HepG2 (cell line): Measurements from ENCODE around the gene SNHG17. TPM values are rescaled to one million over a fixed set of nuclear protein-coding genes. Genes with fewer than 3 reads are reported as not detected.

Experiments used
- FOXK2 ChIP-seq: fragments of 450-650 bp; IDR thresholded peaks from 2 replicates; pipeline ENCODE4 v1.6.1; 2016
- FOXO4 ChIP-seq: sonication (generic); formaldehyde crosslinking; conservative IDR thresholded peaks from 2 replicates; pipeline ENCODE4 v1.8.1; 2023; ENCODE audit warnings: missing genetic modification reagents
- IKZF4 ChIP-seq: sonication (generic); formaldehyde crosslinking; IDR thresholded peaks from 2 replicates; pipeline ENCODE4 v1.5.1; 2020; ENCODE audit warnings: borderline replicate concordance, mild to moderate bottlenecking, low read depth, missing genetic modification reagents; ENCODE audit errors: not compliant biosample characterization
- LCORL ChIP-seq, 2 experiments: fragments of 450-650 bp in 1 of 2; sonication (generic) in 1 of 2; formaldehyde crosslinking in 1 of 2; IDR thresholded peaks; 2 replicates each; pipeline versions ENCODE4 v1.5.0 to v1.6.1; 2017 to 2020; ENCODE audit warnings: antibody characterized with exemption in 1 of 2, missing genetic modification reagents in 1 of 2
- MTF1 ChIP-seq: sonication (generic); formaldehyde crosslinking; IDR thresholded peaks from 2 replicates; pipeline ENCODE4 v1.5.0; 2020; ENCODE audit warnings: missing genetic modification reagents
- NCOR1 ChIP-seq: fragments of 200-600 bp; sonication (generic); IDR thresholded peaks from 2 replicates; pipeline ENCODE4 v1.7.0; 2017; ENCODE audit warnings: antibody characterized with exemption, low read length, borderline replicate concordance
- PHF21A ChIP-seq: sonication (generic); formaldehyde crosslinking; IDR thresholded peaks from 2 replicates; pipeline ENCODE4 v1.5.0; 2020; ENCODE audit warnings: mild to moderate bottlenecking, missing genetic modification reagents
- TRIM24 ChIP-seq: sonication (generic); formaldehyde crosslinking; IDR thresholded peaks from 2 replicates; pipeline ENCODE4 v1.8.0; 2022; ENCODE audit warnings: mild to moderate bottlenecking, missing genetic modification reagents
- ZFY ChIP-seq: sonication (generic); formaldehyde crosslinking; IDR thresholded peaks from 2 replicates; pipeline ENCODE4 v1.4.0; 2020; ENCODE audit warnings: missing genetic modification reagents
- ZKSCAN1 ChIP-seq: fragments of 150-350 bp; IDR thresholded peaks from 2 replicates; pipeline ENCODE4 v1.6.1; 2014; ENCODE audit warnings: low read length
- ZNF124 ChIP-seq: sonication (generic); formaldehyde crosslinking; IDR thresholded peaks from 2 replicates; pipeline ENCODE4 v1.4.0; 2020; ENCODE audit warnings: missing genetic modification reagents
- ZNF337 ChIP-seq: sonication (generic); formaldehyde crosslinking; IDR thresholded peaks from 2 replicates; pipeline ENCODE4 v1.5.1; 2020; ENCODE audit warnings: missing genetic modification reagents, low read depth, mild to moderate bottlenecking, borderline replicate concordance
- ZNF414 ChIP-seq: sonication (generic); formaldehyde crosslinking; IDR thresholded peaks from 2 replicates; pipeline ENCODE4 v1.5.0; 2020; ENCODE audit warnings: missing genetic modification reagents
- ZNF670 ChIP-seq: sonication (generic); formaldehyde crosslinking; IDR thresholded peaks from 2 replicates; pipeline ENCODE4 v1.8.0; 2022; ENCODE audit warnings: mild to moderate bottlenecking, missing genetic modification reagents, borderline replicate concordance
- ZSCAN29 ChIP-seq: sonication (generic); formaldehyde crosslinking; conservative IDR thresholded peaks from 2 replicates; pipeline ENCODE4 v1.4.0; 2020; ENCODE audit warnings: mild to moderate bottlenecking, missing genetic modification reagents
- polyA plus RNA-seq, 8 experiments: library from polyadenylated mRNA; depleted of rRNA in 3 of 8; stranded (reverse) in 7 of 8; unstranded in 1 of 8; fragments of >200 nt; fragmentation: Illumina TruSeq in 4 of 8; extraction: Trizol in 4 of 8; gene quantifications; 2 replicates each; pipeline versions ENCODE4 v1.2.1 to v1.2.3, GENCODE V29; 2011 to 2016; ENCODE audit warnings: low read depth in 4 of 8, missing spikeins in 1 of 8, mixed read lengths in 1 of 8; ENCODE audit not compliant: insufficient read depth in 1 of 8
- total RNA-seq, 5 experiments: library from RNA; depleted of rRNA; stranded (reverse); fragments of >200 nt; fragmentation: Illumina TruSeq; extraction: Trizol; gene quantifications; 2 replicates each; pipeline ENCODE4 v1.2.3, GENCODE V29; 2016; ENCODE audit warnings: low read depth in 1 of 5
- TF ChIP-seq, protein P1 (sequence below), 2 experiments: sonication (generic) in 1 of 2; formaldehyde crosslinking in 1 of 2; IDR thresholded peaks; 2 replicates each; pipeline versions ENCODE4 v1.4.0 to v1.6.1; 2018 to 2020; ENCODE audit warnings: missing genetic modification reagents in 2 of 2, borderline replicate concordance in 1 of 2, low read depth in 1 of 2, mild to moderate bottlenecking in 1 of 2, missing biosample characterization in 1 of 2
- TF ChIP-seq, protein P2 (sequence below): sonication (generic); formaldehyde crosslinking; IDR thresholded peaks from 2 replicates; pipeline ENCODE4 v1.4.0; 2020; ENCODE audit warnings: missing genetic modification reagents, mild to moderate bottlenecking, borderline replicate concordance
- TF ChIP-seq, protein P3 (sequence below): sonication (generic); formaldehyde crosslinking; IDR thresholded peaks from 2 replicates; pipeline ENCODE4 v1.5.0; 2020; ENCODE audit warnings: missing genetic modification reagents

Gene SNHG17
- total and polyA plus RNA-seq, 2 of the 13 experiments (the other 11 are each of a cell fraction or from before 2014, with no cell fraction given): 26.2 to 41.2 TPM

DNA sequence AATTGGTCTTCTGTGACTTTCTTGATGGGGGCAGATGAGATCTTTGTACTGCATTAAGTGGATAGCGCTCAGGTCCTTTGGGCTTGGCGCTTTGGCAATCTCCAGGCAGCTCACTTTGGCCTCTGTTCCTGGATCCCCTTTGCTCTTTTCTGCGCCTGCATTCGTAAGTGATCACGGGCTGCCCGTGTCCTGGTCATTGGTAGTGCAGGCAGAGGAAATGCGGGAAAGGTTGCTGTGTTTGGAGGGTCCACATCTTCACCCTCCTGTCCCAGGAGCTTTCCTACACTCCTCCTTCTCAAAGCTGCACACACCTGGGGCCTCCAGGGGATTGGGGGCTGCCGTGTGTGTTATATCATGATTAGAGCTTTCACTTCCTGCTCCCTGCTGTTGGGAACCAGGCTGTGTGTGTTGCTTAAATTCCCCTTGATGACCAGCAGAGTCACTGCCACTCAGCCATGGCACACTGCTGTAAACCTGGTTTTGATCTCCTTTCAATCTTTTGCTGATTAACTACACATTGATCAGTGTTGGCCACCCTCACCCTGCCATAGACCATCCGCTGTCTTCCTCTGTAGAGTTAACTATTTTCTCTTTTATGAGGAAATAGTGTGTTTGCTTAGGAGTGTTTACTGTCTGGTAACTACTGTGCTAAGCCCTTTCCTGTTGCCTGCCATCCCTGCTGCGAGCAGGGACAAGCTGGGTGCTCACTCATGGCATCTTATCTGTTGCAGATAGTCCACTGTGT is 13.0 kb upstream of the SNHG17 start (continued):
- no peak for TF ChIP-seq LCORL (IDR thresholded peaks at IDR 0.05)
- TF ChIP-seq LCORL (CRISPR knock-in tag; IDR thresholded peaks at IDR 0.05): peak; percentile 36; the same call in 1 of the 2 replicates
- peak; percentile 66 for TF ChIP-seq IKZF4 (CRISPR knock-in tag)
- no peak for TF ChIP-seq ZKSCAN1
- 0 out of 2 replicates have a peak, but pooled peaks have one; percentile 56 for TF ChIP-seq ZSCAN29
- no peak for TF ChIP-seq MTF1
- TF ChIP-seq NCOR1: no peak
- TF ChIP-seq, protein P1, sequence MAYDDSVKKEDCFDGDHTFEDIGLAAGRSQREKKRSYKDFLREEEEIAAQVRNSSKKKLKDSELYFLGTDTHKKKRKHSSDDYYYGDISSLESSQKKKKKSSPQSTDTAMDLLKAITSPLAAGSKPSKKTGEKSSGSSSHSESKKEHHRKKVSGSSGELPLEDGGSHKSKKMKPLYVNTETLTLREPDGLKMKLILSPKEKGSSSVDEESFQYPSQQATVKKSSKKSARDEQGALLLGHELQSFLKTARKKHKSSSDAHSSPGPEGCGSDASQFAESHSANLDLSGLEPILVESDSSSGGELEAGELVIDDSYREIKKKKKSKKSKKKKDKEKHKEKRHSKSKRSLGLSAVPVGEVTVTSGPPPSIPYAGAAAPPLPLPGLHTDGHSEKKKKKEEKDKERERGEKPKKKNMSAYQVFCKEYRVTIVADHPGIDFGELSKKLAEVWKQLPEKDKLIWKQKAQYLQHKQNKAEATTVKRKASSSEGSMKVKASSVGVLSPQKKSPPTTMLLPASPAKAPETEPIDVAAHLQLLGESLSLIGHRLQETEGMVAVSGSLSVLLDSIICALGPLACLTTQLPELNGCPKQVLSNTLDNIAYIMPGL (CRISPR knock-in tag; IDR thresholded peaks at IDR 0.05; ENCODE audit: borderline replicate concordance in 1 of 2, low read depth in 1 of 2): peak in 1 of 2 experiments; percentile 49; a peak in 1 of 4 replicates
- TF ChIP-seq, protein P2, sequence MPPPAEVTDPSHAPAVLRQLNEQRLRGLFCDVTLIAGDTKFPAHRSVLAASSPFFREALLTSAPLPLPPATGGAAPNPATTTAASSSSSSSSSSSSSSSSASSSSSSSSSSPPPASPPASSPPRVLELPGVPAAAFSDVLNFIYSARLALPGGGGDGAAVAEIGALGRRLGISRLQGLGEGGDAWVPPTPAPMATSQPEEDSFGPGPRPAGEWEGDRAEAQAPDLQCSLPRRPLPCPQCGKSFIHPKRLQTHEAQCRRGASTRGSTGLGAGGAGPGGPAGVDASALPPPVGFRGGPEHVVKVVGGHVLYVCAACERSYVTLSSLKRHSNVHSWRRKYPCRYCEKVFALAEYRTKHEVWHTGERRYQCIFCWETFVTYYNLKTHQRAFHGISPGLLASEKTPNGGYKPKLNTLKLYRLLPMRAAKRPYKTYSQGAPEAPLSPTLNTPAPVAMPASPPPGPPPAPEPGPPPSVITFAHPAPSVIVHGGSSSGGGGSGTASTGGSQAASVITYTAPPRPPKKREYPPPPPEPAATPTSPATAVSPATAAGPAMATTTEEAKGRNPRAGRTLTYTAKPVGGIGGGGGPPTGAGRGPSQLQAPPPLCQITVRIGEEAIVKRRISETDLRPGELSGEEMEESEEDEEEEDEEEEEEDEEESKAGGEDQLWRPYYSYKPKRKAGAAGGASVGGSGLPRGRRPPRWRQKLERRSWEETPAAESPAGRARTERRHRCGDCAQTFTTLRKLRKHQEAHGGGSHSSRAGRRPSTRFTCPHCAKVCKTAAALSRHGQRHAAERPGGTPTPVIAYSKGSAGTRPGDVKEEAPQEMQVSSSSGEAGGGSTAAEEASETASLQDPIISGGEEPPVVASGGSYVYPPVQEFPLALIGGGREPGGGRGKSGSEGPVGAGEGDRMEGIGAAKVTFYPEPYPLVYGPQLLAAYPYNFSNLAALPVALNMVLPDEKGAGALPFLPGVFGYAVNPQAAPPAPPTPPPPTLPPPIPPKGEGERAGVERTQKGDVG: 0 out of 2 replicates have a peak, but pooled peaks have one; percentile 62
- 0 out of 2 replicates have a peak, but pooled peaks have one; percentile 27 for TF ChIP-seq ZNF414
- no peak for TF ChIP-seq FOXO4 (CRISPR knock-in tag)
- TF ChIP-seq ZNF337 (CRISPR knock-in tag): peak; percentile 54; the same call in 1 of the 2 replicates
- peak; percentile 50; the same call in 1 of the 2 replicates for TF ChIP-seq PHF21A (CRISPR knock-in tag)
- TF ChIP-seq, protein P3, sequence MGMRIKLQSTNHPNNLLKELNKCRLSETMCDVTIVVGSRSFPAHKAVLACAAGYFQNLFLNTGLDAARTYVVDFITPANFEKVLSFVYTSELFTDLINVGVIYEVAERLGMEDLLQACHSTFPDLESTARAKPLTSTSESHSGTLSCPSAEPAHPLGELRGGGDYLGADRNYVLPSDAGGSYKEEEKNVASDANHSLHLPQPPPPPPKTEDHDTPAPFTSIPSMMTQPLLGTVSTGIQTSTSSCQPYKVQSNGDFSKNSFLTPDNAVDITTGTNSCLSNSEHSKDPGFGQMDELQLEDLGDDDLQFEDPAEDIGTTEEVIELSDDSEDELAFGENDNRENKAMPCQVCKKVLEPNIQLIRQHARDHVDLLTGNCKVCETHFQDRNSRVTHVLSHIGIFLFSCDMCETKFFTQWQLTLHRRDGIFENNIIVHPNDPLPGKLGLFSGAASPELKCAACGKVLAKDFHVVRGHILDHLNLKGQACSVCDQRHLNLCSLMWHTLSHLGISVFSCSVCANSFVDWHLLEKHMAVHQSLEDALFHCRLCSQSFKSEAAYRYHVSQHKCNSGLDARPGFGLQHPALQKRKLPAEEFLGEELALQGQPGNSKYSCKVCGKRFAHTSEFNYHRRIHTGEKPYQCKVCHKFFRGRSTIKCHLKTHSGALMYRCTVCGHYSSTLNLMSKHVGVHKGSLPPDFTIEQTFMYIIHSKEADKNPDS: no peak
- 0 out of 2 replicates have a peak, but pooled peaks have one; percentile 91 for TF ChIP-seq ZNF124 (CRISPR knock-in tag)
- no peak for TF ChIP-seq ZNF670 (CRISPR knock-in tag)
- TF ChIP-seq TRIM24 (CRISPR knock-in tag): no peak
- 0 out of 2 replicates have a peak, but pooled peaks have one; percentile 43 for TF ChIP-seq ZFY (CRISPR knock-in tag)
- TF ChIP-seq FOXK2: no peak
